ENCODE results near the gene SHMT2. TPM values are rescaled to one million over a fixed set of nuclear protein-coding genes. Genes with fewer than 3 reads are reported as not detected.

Gene SHMT2
- total and polyA plus RNA-seq, 2 of the 13 experiments (the other 11 are each of a cell fraction or from before 2014, with no cell fraction given), result 181 to 393 TPM

DNA sequence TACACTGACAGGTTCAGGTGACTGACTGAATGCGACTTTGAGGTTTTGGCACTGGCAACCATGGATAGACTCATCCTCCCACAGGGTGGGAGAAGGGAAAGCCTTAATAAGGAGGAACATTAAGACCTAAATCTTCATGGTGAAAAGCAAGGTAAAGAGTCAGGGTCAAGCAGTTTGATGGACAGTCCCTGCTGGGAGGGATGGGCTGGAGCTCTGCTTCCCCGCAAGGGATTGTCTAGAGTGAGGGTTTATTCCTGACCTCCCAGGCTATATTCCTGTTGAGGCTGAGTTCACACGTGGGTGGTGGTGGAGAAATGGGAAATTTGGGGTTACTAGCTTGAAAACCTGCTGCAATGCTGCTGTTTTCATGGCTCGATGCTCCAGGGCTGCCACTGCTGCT is 30.9 kb downstream of the SHMT2 start:
- WGBS (ENCODE audit: low lambda C conversion rate), result 91% methylated on average over 4 of the region's 4 CpGs
- ATAC-seq (no peak), DNase-seq (ENCODE audit: low spot score) (no peak), FAIRE-seq (no peak)
- no peaks in the 10 kb centered on the region for H4K20me1 ChIP-seq (ENCODE audit: insufficient read depth, low read length)
- peaks cover 9 to 46% of the 10 kb centered on the region in 2 experiments for H3K36me3 ChIP-seq (replicated peaks in 1 of 2; ENCODE audit: control insufficient read depth in 1 of 2, insufficient read depth in 2 of 2, low read length in 2 of 2)
- H3K9me3 ChIP-seq (ENCODE audit: low read length), result no peaks in the 10 kb centered on the region
- ChIA-PET POLR2A (no interaction called here), CTCF (ENCODE audit: low intra/inter-chr PET ratio, low total read pairs) (no interaction called here)
- peaks cover 13% of the 10 kb centered on the region for H3K4me1 ChIP-seq (ENCODE audit: insufficient read depth, low read length)
- TF ChIP-seq PAF1 (CRISPR knock-in tag; IDR thresholded peaks at IDR 0.05) (no peak), ZNF709 (CRISPR knock-in tag; IDR thresholded peaks at IDR 0.05) (no peak), KAT7 (CRISPR knock-in tag; IDR thresholded peaks at IDR 0.05; ENCODE audit: borderline replicate concordance) (no peak), PRMT3 (CRISPR knock-in tag; IDR thresholded peaks at IDR 0.05; ENCODE audit: borderline replicate concordance, low read depth) (no peak), ZNF549 (CRISPR knock-in tag; IDR thresholded peaks at IDR 0.05) (no peak), ZNF550 (CRISPR knock-in tag; IDR thresholded peaks at IDR 0.05; ENCODE audit: borderline replicate concordance) (no peak), MED8 (CRISPR knock-in tag; IDR thresholded peaks at IDR 0.05; ENCODE audit: insufficient replicate concordance) (no peak)
- TF ChIP-seq, protein P1, sequence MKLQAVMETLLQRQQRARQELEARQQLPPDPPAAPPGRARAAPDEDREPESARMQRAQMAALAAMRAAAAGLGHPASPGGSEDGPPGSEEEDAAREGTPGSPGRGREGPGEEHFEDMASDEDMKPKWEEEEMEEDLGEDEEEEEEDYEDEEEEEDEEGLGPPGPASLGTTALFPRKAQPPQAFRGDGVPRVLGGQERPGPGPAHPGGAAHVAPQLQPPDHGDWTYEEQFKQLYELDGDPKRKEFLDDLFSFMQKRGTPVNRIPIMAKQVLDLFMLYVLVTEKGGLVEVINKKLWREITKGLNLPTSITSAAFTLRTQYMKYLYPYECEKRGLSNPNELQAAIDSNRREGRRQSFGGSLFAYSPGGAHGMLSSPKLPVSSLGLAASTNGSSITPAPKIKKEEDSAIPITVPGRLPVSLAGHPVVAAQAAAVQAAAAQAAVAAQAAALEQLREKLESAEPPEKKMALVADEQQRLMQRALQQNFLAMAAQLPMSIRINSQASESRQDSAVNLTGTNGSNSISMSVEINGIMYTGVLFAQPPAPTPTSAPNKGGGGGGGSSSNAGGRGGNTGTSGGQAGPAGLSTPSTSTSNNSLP (IDR thresholded peaks at IDR 0.05; ENCODE audit: low read depth, low read length), result no peak
- TF ChIP-seq, protein P2, sequence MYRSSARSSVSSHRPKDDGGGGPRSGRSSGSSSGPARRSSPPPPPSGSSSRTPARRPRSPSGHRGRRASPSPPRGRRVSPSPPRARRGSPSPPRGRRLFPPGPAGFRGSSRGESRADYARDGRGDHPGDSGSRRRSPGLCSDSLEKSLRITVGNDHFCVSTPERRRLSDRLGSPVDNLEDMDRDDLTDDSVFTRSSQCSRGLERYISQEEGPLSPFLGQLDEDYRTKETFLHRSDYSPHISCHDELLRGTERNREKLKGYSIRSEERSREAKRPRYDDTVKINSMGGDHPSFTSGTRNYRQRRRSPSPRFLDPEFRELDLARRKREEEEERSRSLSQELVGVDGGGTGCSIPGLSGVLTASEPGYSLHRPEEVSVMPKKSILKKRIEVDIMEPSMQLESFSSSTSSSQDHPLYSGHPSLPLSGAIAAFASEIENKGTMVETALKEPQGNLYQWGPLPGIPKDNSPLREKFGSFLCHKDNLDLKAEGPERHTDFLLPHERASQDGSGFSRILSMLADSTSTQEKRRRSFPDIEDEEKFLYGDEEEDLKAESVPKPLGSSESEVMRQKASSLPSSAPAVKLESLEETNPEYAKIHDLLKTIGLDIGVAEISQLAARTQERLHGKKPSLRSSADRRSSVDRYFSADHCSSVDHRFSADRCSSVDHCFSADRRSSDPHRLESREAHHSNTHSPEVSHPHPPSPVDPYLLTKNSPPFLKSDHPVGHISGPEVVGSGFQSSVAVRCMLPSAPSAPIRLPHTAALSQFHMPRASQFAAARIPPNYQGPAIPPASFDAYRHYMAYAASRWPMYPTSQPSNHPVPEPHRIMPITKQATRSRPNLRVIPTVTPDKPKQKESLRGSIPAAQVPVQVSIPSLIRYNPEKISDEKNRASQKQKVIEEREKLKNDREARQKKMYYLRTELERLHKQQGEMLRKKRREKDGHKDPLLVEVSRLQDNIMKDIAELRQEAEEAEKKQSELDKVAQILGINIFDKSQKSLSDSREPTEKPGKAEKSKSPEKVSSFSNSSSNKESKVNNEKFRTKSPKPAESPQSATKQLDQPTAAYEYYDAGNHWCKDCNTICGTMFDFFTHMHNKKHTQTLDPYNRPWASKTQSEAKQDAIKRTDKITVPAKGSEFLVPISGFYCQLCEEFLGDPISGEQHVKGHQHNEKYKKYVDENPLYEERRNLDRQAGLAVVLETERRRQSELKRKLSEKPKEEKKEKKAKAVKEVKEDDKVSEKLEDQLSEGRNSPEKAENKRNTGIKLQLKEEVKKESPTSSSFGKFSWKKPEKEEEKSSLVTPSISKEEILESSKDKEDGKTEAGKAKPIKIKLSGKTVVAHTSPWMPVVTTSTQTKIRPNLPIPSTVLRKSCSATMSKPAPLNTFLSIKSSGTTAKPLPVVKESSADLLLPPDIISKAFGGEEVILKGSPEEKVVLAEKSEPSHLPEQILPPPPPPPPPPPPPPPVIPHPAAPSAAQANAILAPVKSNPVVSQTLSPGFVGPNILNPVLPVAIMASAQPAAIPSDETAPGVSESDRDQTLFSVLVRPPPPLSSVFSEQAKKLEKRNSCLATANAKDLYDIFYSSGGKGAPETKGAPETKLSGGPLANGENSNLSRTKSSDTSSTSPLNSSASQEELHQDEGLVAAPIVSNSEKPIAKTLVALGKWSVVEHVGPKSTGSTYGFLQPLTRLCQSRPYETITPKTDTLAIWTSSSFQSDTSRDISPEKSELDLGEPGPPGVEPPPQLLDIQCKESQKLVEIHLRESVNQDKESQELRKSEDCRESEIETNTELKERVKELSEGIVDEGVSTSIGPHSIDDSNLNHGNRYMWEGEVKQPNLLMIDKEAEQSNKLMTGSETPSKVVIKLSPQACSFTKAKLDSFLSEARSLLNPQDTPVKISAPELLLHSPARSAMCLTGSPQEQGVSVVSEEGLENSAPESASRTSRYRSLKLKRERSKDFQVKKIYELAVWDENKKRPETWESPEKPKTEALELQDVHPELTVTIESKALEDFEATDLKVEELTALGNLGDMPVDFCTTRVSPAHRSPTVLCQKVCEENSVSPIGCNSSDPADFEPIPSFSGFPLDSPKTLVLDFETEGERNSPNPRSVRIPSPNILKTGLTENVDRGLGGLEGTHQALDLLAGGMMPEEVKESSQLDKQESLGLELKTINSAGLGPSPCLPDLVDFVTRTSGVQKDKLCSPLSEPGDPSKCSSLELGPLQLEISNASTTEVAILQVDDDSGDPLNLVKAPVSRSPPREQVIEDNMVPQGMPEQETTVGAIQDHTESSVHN (CRISPR knock-in tag; IDR thresholded peaks at IDR 0.05), result no peak
- intact Hi-C loops (cut with micrococcal nuclease; ENCODE audit: unreplicated experiment) (loop anchor here (5.0 kb wide), 1 partner anchor 192 kb away; no protein-coding TSS in a partner anchor), in situ Hi-C loops (cut with HindIII; ENCODE audit: extremely low pct_ligation_motif_present, low pct_unique_long_range_greater_than_20kb) (loop anchor here (5.0 kb wide), 1 partner anchor 197 kb away; the partner anchor contains the start of genes GLI1 and INHBE)
- no TSS peak for BruUV-seq (replicated peaks)
- H3K79me2 ChIP-seq (ENCODE audit: insufficient read depth, low read length), result no peaks in the 10 kb centered on the region
- no peak overlapping the region for H3K9ac ChIP-seq (ENCODE audit: insufficient read depth, low read depth, low read length)
- H3K4me3 ChIP-seq (replicated peaks in 1 of 3; ENCODE audit: insufficient read depth in 1 of 3, low read depth in 2 of 3, low read length in 3 of 3), result no peak overlapping the region
- no peak overlapping the region for H2AFZ ChIP-seq (ENCODE audit: low read length)
- no peak overlapping the region for H3K27ac ChIP-seq (ENCODE audit: extremely low read length, insufficient read depth, low read length)
- no peak overlapping the region for H3K4me2 ChIP-seq (ENCODE audit: low read depth, low read length)
- H3K27me3 ChIP-seq (ENCODE audit: control insufficient read depth in 1 of 2, insufficient read depth in 2 of 2, low read length in 2 of 2), result no peaks in the 10 kb centered on the region

Data from HepG2 (cell line).